HCT116 (cell line): ENCODE measurements around the gene CCDC74B.
"Not testable (repeated sequence)": the region's sequence is repeated elsewhere in the genome, so short reads cannot be mapped to it uniquely, and the experiment has no call there.

Experiments
- ATF3 ChIP-seq: IDR thresholded peaks from 2 replicates; pipeline ENCODE4 v1.6.1; 2012
- CBX3 ChIP-seq: IDR thresholded peaks from 2 replicates; pipeline ENCODE4 v1.6.1; 2012; ENCODE audit warnings: low read depth
- CTCF ChIP-seq, 3 experiments: fragments of 200-600 bp in 1 of 3; sonication (generic) in 1 of 3; IDR thresholded peaks in 2 of 3; conservative IDR thresholded peaks in 1 of 3; 2 replicates each; pipeline ENCODE4 v1.5.1; 2012 to 2017; ENCODE audit warnings: low read depth in 2 of 3, low read length in 2 of 3, antibody characterized with exemption in 1 of 3, borderline replicate concordance in 1 of 3, control low read depth in 1 of 3, mild to moderate bottlenecking in 1 of 3, mixed read lengths in 1 of 3, mixed run types in 1 of 3, moderate library complexity in 1 of 3; ENCODE audit not compliant: insufficient read depth in 1 of 3
- EZH2 ChIP-seq: fragments of 200-600 bp; sonication (generic); IDR thresholded peaks from 2 replicates; pipeline ENCODE4 v1.6.1; 2017; ENCODE audit warnings: antibody characterized with exemption, mixed run types
- EZH2phosphoT487 ChIP-seq: fragments of 200-600 bp; IDR thresholded peaks from 2 replicates; pipeline ENCODE4 v1.6.1; 2018; ENCODE audit warnings: antibody characterized with exemption, borderline replicate concordance
- MAX ChIP-seq: IDR thresholded peaks from 2 replicates; pipeline ENCODE4 v1.6.1; 2012
- POLR2A ChIP-seq: IDR thresholded peaks from 2 replicates; pipeline ENCODE4 v1.7.0; 2011; ENCODE audit warnings: borderline replicate concordance; ENCODE audit not compliant: insufficient read depth, insufficient read length; ENCODE audit errors: extremely low read depth
- REST ChIP-seq: IDR thresholded peaks from 2 replicates; pipeline ENCODE4 v1.6.1; 2012; ENCODE audit warnings: low read depth
- SRF ChIP-seq: IDR thresholded peaks from 2 replicates; pipeline ENCODE4 v1.6.1; 2012; ENCODE audit warnings: low read depth
- YY1 ChIP-seq: IDR thresholded peaks from 2 replicates; pipeline ENCODE4 v1.6.1; 2011; ENCODE audit warnings: low read length, low read depth, moderate library complexity, mild to moderate bottlenecking; ENCODE audit not compliant: insufficient replicate concordance; ENCODE audit errors: extremely low read depth
- ZFX ChIP-seq: fragments of 450-650 bp; IDR thresholded peaks from 2 replicates; pipeline ENCODE4 v1.6.1; 2017
- ZNF274 ChIP-seq: fragments of 200-500 bp; sonication (Bioruptor generic); IDR thresholded peaks from 2 replicates; pipeline ENCODE4 v1.6.1; 2014; ENCODE audit warnings: mild to moderate bottlenecking, low read depth, low read length, inconsistent platforms

GRCh38 chr2:130139331-130140280 lies 5.3 kb downstream of the CCDC74B start:
- not testable (repeated sequence) for TF ChIP-seq ATF3; ZFX; POLR2A; YY1; ZNF274; REST; MAX; SRF; CBX3; EZH2phosphoT487; EZH2; CTCF (IDR thresholded peaks at IDR 0.05 in 2 of 3, conservative IDR thresholded peaks at IDR 0.05 in 1 of 3; ENCODE audit: borderline replicate concordance in 1 of 3, insufficient read depth in 1 of 3, low read depth in 2 of 3, low read length in 2 of 3)
